ENCODE results near the gene MGRN1. TPM values are rescaled to one million over a fixed set of nuclear protein-coding genes. Genes with fewer than 3 reads are reported as not detected.

Gene MGRN1
- total and polyA plus RNA-seq, 3 experiments from 2014 or later: 6.4 to 69.7 (median 67.3) TPM

- Histone ChIP-seq H3K4me1 (ENCODE audit: insufficient read depth, low read length) (peaks cover 12% of the 10 kb centered on the region), H3K4me3 (ENCODE audit: low read length) (no peak overlapping the region), H3K36me3 (ENCODE audit: insufficient read depth, low read length) (peaks cover 6% of the 10 kb centered on the region), H3K9me3 (ENCODE audit: low read length) (no peaks in the 10 kb centered on the region), H3K27me3 (ENCODE audit: insufficient read depth, low read length, poor library complexity, severe bottlenecking) (no peaks in the 10 kb centered on the region), H3K27ac (ENCODE audit: low read depth, low read length) (no peak overlapping the region)
- Mint-ChIP-seq H3K27ac (no peak overlapping the region), H3K27me3 (no peaks in the 10 kb centered on the region), H3K4me3 (peak overlapping the region in 1 of 7 donors; percentile 50), H3K36me3 (peaks cover 0 to 47% (median 0%) of the 10 kb centered on the region in 3 donors), H3K4me1 (peaks cover 5 to 11% (median 5%) of the 10 kb centered on the region in 3 donors), H3K9me3 (no peaks in the 10 kb centered on the region)
- CTCF ChIA-PET: no interaction called here
- peak in 1 of 5 donors; percentile 43 for DNase-seq
- POLR2A ChIA-PET: no interaction called here
These were observed 63.5 kb downstream of the MGRN1 start for GRCh38 chr16:4687946-4688673.

DNA sequence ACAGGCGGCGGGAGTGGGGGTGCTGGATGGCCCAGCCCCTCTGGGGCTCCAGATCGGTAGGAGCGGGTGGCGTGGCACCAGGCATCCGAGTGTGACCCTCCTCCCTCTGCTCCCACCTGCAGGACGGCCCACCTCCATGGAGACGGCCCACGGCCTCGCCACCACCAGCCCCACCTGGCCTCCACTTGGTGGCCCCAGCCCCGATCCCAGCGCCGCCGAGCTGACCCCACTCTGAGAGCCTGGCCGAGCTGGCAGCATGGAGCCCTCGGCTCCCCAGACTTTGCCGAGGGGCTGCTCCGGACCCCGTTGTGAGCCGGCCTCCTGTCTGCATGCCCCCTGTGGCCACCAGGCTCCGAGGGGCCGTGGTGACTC lies 64.0 kb downstream of the MGRN1 start:
- POLR2A ChIA-PET: no interaction called here
- peaks cover 12% of the 10 kb centered on the region for H3K4me1 ChIP-seq (ENCODE audit: insufficient read depth, low read length)
- peaks cover under 1% of the 10 kb centered on the region for H3K36me3 ChIP-seq (ENCODE audit: insufficient read depth, low read length)
- CTCF ChIA-PET: no interaction called here
- no peak overlapping the region for H3K4me3 Mint-ChIP-seq
- DNase-seq: peak in 1 of 5 donors; percentile 26
- no peak overlapping the region for H3K27ac Mint-ChIP-seq
- H3K9me3 ChIP-seq (ENCODE audit: low read length): no peaks in the 10 kb centered on the region
- H3K4me3 ChIP-seq (ENCODE audit: low read length): no peak overlapping the region
- peaks cover 5 to 16% (median 7%) of the 10 kb centered on the region in 3 donors for H3K4me1 Mint-ChIP-seq
- no peaks in the 10 kb centered on the region for H3K27me3 Mint-ChIP-seq
- no peak overlapping the region for H3K27ac ChIP-seq (ENCODE audit: low read depth, low read length)
- H3K36me3 Mint-ChIP-seq: peaks cover 0 to 48% (median 0%) of the 10 kb centered on the region in 3 donors
- H3K9me3 Mint-ChIP-seq: no peaks in the 10 kb centered on the region
- H3K27me3 ChIP-seq (ENCODE audit: insufficient read depth, low read length, poor library complexity, severe bottlenecking): no peaks in the 10 kb centered on the region

DNA sequence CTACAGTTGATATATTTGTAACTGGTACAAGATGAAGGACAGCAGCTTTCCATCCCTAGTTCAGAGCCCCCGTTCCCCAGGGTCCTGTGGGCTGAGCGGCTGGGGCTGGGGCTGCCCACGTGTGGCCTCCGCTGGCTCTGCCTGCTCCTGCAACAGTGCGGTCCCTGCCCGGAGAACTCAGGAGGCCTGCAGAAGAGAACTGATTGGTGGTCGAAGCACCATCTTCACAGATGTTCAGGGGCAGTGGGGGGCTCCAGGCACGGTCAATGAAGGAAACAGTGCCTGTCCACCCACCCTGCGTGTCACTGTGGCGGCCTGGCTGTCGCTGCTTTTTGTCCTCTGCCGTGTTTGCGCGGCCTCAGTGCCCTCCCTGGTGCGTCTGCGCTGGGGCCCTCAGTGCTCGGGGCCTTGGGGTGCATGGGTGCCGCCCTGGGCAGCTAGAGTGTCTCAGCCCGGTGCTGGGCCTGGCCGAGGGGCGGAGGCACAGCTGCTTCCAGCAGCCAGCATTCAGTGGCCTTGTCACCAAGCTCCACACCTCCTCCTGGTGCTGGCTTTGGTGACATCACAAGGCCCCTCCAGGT lies 64.6 kb downstream of the MGRN1 start:
- Mint-ChIP-seq H3K4me3 (no peak overlapping the region), H3K27me3 (no peaks in the 10 kb centered on the region), H3K9me3 (no peaks in the 10 kb centered on the region), H3K27ac (peak overlapping the region in 1 of 8 donors; percentile 83), H3K36me3 (peaks cover 0 to 48% (median 0%) of the 10 kb centered on the region in 3 donors), H3K4me1 (peaks cover 5 to 16% (median 7%) of the 10 kb centered on the region in 3 donors)
- Histone ChIP-seq H3K4me3 (ENCODE audit: low read length) (no peak overlapping the region), H3K27me3 (ENCODE audit: insufficient read depth, low read length, poor library complexity, severe bottlenecking) (no peaks in the 10 kb centered on the region), H3K36me3 (ENCODE audit: insufficient read depth, low read length) (no peaks in the 10 kb centered on the region), H3K27ac (ENCODE audit: low read depth, low read length) (no peak overlapping the region), H3K9me3 (ENCODE audit: low read length) (no peaks in the 10 kb centered on the region), H3K4me1 (ENCODE audit: insufficient read depth, low read length) (peaks cover 12% of the 10 kb centered on the region)
- ChIA-PET POLR2A (no interaction called here), CTCF (interaction anchor here (0.7 kb wide), 1 partner anchor 23 kb away, joined by 3 read pairs; no protein-coding TSS in a partner anchor)
- peak in 1 of 5 donors; percentile 45 for DNase-seq

GRCh38 chr16:4689864-4690704 lies 65.5 kb downstream of the MGRN1 start:
- no peaks in the 10 kb centered on the region for H3K9me3 ChIP-seq (ENCODE audit: low read length)
- ChIA-PET CTCF (no interaction called here), POLR2A (no interaction called here)
- peaks cover 5 to 22% (median 8%) of the 10 kb centered on the region in 3 donors for H3K4me1 Mint-ChIP-seq
- peaks cover 0 to 40% (median 0%) of the 10 kb centered on the region in 3 donors for H3K36me3 Mint-ChIP-seq
- no peak overlapping the region for H3K27ac ChIP-seq (ENCODE audit: low read depth, low read length)
- H3K27ac Mint-ChIP-seq: peak overlapping the region in 2 of 8 donors; percentile 57 to 82
- H3K4me1 ChIP-seq (ENCODE audit: insufficient read depth, low read length): peaks cover 21% of the 10 kb centered on the region
- H3K27me3 ChIP-seq (ENCODE audit: insufficient read depth, low read length, poor library complexity, severe bottlenecking): no peaks in the 10 kb centered on the region
- peak overlapping the region in 1 of 7 donors; percentile 18 for H3K4me3 Mint-ChIP-seq
- no peak overlapping the region for H3K4me3 ChIP-seq (ENCODE audit: low read length)
- peaks cover 0 to under 1% of the 10 kb centered on the region in 2 donors for H3K27me3 Mint-ChIP-seq
- H3K36me3 ChIP-seq (ENCODE audit: insufficient read depth, low read length): peaks cover 4% of the 10 kb centered on the region
- no peaks in the 10 kb centered on the region for H3K9me3 Mint-ChIP-seq
- peak in 1 of 5 donors; percentile 45 for DNase-seq

GRCh38 chr16:4690946-4691665 lies 66.5 kb downstream of the MGRN1 start:
- H3K27ac ChIP-seq (ENCODE audit: low read depth, low read length): no peak overlapping the region
- no peak overlapping the region for H3K4me3 ChIP-seq (ENCODE audit: low read length)
- peaks cover 28% of the 10 kb centered on the region for H3K4me1 ChIP-seq (ENCODE audit: insufficient read depth, low read length)
- peak in 1 of 5 donors; percentile 38 for DNase-seq
- ChIA-PET POLR2A (no interaction called here), CTCF (no interaction called here)
- Mint-ChIP-seq H3K9me3 (no peaks in the 10 kb centered on the region), H3K27ac (peak overlapping the region in 6 of 8 donors; percentile 23 to 94 (median 61)), H3K4me3 (peak overlapping the region; percentile 39 to 57 (median 48)), H3K4me1 (peaks cover 5 to 28% (median 13%) of the 10 kb centered on the region in 3 donors), H3K36me3 (peaks cover 0 to 43% (median 0%) of the 10 kb centered on the region in 3 donors), H3K27me3 (peaks cover 0 to 4% of the 10 kb centered on the region in 2 donors)
- H3K9me3 ChIP-seq (ENCODE audit: low read length): no peaks in the 10 kb centered on the region
- no peaks in the 10 kb centered on the region for H3K27me3 ChIP-seq (ENCODE audit: insufficient read depth, low read length, poor library complexity, severe bottlenecking)
- peaks cover 11% of the 10 kb centered on the region for H3K36me3 ChIP-seq (ENCODE audit: insufficient read depth, low read length)

DNA sequence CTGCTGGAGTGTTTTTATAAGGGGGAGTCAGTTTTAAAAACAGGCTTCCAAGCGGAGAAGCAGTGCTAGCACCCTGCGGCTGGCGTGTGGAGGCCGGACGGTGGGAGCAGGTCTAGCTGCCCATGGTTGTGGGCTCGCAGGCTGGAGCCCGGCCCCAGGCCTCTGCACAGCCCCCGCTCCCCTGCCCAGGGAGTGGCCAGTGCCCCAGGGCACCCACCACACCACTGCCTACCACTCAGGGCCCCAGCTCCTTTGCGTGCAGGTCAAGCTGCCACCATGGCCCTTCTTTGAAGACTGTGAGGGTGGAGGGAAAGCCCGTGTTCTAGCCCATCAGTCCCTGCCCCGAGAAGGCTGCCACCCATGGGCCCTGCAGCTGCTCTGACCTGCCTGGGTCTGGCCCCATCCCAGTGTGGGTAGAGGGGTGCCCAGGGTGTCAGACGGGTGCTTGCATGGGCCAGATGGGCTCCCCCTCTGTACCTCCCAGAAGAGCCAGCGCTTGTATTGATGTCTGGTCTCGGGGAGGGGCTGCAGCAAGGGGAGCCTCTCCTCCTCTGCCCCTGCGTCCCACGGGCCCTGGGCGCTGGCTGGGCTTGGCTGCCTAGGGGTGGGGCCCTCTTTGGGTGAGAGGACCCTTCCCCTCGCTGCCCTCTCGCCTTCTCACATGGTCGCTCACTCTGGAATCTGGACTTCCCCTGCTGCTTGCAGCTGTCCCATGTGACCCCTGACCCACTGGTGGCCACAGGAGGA lies 67.2 kb downstream of the MGRN1 start:
- Histone ChIP-seq H3K27ac (ENCODE audit: low read depth, low read length) (no peak overlapping the region), H3K4me3 (ENCODE audit: low read length) (no peak overlapping the region), H3K36me3 (ENCODE audit: insufficient read depth, low read length) (peaks cover 14% of the 10 kb centered on the region), H3K27me3 (ENCODE audit: insufficient read depth, low read length, poor library complexity, severe bottlenecking) (no peaks in the 10 kb centered on the region), H3K9me3 (ENCODE audit: low read length) (no peaks in the 10 kb centered on the region), H3K4me1 (ENCODE audit: insufficient read depth, low read length) (peaks cover 28% of the 10 kb centered on the region)
- peak overlapping the region in 5 of 7 donors; percentile 42 to 89 (median 53) for H3K4me3 Mint-ChIP-seq
- peaks cover 5 to 28% (median 13%) of the 10 kb centered on the region in 3 donors for H3K4me1 Mint-ChIP-seq
- H3K36me3 Mint-ChIP-seq: peaks cover 0 to 44% (median 0%) of the 10 kb centered on the region in 3 donors
- H3K27ac Mint-ChIP-seq: peak overlapping the region in 6 of 8 donors; percentile 23 to 94 (median 52)
- H3K9me3 Mint-ChIP-seq: no peaks in the 10 kb centered on the region
- peaks cover 0 to 4% of the 10 kb centered on the region in 2 donors for H3K27me3 Mint-ChIP-seq
- CTCF ChIA-PET: interaction anchor here (1.2 kb wide), 1 partner anchor 68 kb away, joined by 3 read pairs; no protein-coding TSS in a partner anchor
- DNase-seq: peak in 1 of 5 donors; percentile 45
- POLR2A ChIA-PET: interaction anchor here (0.6 to 0.7 kb wide), 2 partner anchors 43 to 137 kb away, joined by 3 read pairs; partner anchors contain the start of genes ANKS3 and DNAAF8
